Measurements from ENCODE around the gene BICD1.

BICD1 gene

GRCh38 chr12:32344047-32344446 is 237.4 kb downstream of the BICD1 start:
- TF ChIP-seq ZNF274 (IDR thresholded peaks at IDR 0.05; ENCODE audit: low read depth, low read length) = no peak

DNA sequence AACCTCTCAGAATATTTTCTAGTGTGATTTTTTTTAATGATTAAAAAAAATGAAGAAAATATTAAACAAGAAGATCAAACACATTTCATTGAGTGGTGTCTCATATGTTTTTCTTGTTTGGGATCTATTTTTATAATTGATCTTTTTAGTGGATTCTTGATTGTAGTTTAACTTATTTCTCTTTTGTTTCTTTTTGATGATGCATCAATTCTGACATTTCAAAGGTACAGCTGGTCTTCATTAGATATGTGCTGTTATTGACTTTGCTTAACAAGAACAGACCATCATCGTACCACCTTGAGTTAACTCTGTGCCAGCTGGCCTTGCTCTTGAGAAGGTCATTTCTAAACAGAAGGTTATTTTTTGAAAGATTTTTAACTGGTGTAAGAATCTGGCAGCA is 246.9 kb downstream of the BICD1 start:
- no peak overlapping the region for H3K4me3 ChIP-seq (ENCODE audit: low read length)
- TF ChIP-seq ZNF274 (IDR thresholded peaks at IDR 0.05; ENCODE audit: low read depth, low read length) = no peak

More at GRCh38 chr12:32344047-32344446, 237.4 kb downstream of the BICD1 start:
- no peak overlapping the region for H3K4me3 ChIP-seq (ENCODE audit: low read length)

DNA sequence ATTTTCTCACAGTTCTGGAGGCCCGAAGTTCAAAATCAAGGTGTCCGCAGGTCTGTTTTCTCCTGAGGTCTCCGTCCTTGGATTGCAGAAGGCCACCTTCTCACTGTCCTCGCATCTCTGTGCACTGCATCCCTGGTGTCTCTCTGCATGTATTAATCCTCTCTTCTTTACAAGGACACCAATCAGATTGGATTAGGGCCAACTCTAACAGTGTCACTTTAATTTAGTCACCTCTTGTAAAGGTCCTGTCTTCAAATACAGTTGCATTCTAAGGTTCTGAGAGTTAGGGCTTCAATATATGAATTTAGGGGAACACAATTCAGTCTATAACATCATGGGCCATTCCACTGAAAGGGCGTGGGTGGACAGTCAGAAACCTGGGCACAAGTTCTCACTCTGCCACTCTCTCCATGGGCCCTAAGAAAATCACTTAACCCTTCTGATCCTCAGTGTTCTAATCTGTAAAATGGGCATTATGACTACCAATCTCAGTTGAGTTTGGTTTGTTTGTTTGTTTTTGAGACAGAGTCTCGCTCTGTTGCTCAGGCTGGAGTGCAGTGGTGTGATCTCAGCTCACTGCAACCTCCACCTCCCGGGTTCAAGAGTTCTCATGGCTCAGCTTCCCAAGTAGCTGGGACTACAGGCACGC is 251.1 kb downstream of the BICD1 start:
- no peak overlapping the region for H3K4me3 ChIP-seq (ENCODE audit: low read length)

DNA sequence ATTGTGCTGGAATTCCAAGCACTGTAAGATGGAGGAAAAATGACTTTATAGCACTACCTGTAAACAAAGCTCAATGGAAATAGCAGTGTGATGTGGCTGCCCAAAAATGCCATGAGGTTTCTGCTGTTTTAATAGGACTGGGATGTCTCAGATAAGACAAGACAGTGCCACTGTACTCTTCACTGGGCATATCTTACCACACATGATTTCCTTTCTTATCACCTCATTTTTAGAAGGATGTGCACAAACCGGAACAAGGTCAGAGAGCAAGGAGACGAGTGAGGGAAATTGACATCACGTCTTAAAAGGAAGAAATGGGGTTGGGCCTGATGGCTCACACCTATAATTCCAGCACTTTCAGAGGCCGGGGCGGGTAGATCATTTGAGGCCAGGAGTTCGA is 254.3 kb downstream of the BICD1 start:
- no peak overlapping the region for H3K4me3 ChIP-seq (ENCODE audit: low read length)
- TF ChIP-seq ZNF274 (IDR thresholded peaks at IDR 0.05; ENCODE audit: low read depth, low read length) = no peak

More for the DNA sequence above, 251.1 kb downstream of the BICD1 start:
- TF ChIP-seq ZNF274 (IDR thresholded peaks at IDR 0.05; ENCODE audit: low read depth, low read length) = no peak

- TF ChIP-seq ZNF274 (IDR thresholded peaks at IDR 0.05; ENCODE audit: low read depth, low read length) = no peak
- H3K4me3 ChIP-seq (ENCODE audit: low read length) = no peak overlapping the region
These were observed 256.2 kb downstream of the BICD1 start for GRCh38 chr12:32362892-32363291.

GRCh38 chr12:32365473-32366064 is 258.9 kb downstream of the BICD1 start:
- H3K4me3 ChIP-seq (ENCODE audit: low read length) = no peak overlapping the region
- TF ChIP-seq ZNF274 (IDR thresholded peaks at IDR 0.05; ENCODE audit: low read depth, low read length) = no peak

DNA sequence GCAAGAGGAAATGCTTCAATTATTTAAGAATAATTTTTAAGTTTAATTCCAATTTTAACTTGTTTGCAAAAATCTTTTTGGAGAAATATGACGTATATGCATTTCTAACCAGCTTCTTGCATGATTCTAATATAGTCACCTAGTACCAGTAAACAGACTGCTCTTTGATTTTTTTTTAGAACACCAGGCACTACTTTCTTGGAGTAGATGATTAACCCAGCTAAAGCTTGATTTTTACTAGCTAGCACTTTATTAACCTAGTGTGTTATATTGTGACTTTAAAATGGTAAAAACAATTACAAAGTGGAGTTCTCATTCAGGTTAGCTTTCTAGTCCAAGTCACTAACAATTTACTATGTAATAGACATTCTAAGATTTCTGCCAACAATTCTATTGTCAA is 260.1 kb downstream of the BICD1 start:
- no peak for TF ChIP-seq ZNF274 (IDR thresholded peaks at IDR 0.05; ENCODE audit: low read depth, low read length)
- H3K4me3 ChIP-seq (ENCODE audit: low read length) = no peak overlapping the region

GRCh38 chr12:32367381-32367780 is 260.7 kb downstream of the BICD1 start:
- H3K4me3 ChIP-seq (ENCODE audit: low read length) = no peak overlapping the region
- no peak for TF ChIP-seq ZNF274 (IDR thresholded peaks at IDR 0.05; ENCODE audit: low read depth, low read length)

GRCh38 chr12:32369202-32369601 is 262.6 kb downstream of the BICD1 start:
- TF ChIP-seq ZNF274 (IDR thresholded peaks at IDR 0.05; ENCODE audit: low read depth, low read length) = no peak
- no peak overlapping the region for H3K4me3 ChIP-seq (ENCODE audit: low read length)

DNA sequence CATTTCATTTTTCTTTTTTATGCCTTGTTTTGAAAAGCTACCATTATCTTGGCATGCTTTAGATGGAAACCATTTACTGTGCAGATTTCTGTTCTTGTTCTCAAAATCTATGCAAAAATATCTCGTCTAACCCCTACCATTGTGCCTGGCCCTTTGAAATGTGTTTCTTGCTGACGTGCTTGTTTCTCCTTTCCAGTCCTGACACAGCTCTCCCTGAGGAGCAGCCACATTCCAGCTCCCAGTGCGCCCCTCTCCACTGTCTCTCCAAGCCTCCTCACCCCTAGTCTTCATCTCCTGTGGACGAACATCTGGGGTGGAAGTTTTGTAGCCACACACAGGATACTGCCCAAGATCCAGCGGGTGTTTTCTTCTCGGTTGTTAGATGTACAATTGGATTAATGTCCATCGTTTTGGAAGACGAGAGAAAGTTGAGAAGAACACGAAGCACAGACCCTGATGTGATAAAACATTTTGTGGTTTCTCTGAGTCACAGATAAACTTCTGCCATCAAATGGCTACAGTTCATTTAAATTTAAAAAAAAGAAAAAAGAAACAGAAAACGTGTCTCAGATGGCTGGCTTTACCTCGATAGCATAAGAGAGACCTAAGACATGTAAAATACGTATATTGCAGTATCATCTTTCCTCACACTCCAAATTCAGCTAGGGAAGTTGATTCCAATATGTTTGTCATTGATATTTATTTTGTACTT is 270.9 kb downstream of the BICD1 start:
- TF ChIP-seq ZNF274 (IDR thresholded peaks at IDR 0.05; ENCODE audit: low read depth, low read length) = no peak
- no peak overlapping the region; the same call in 1 of the 2 replicates for H3K4me3 ChIP-seq (ENCODE audit: low read length)

GRCh38 chr12:32379213-32379612 is 272.6 kb downstream of the BICD1 start:
- TF ChIP-seq ZNF274 (IDR thresholded peaks at IDR 0.05; ENCODE audit: low read depth, low read length) = no peak
- H3K4me3 ChIP-seq (ENCODE audit: low read length) = no peak overlapping the region

DNA sequence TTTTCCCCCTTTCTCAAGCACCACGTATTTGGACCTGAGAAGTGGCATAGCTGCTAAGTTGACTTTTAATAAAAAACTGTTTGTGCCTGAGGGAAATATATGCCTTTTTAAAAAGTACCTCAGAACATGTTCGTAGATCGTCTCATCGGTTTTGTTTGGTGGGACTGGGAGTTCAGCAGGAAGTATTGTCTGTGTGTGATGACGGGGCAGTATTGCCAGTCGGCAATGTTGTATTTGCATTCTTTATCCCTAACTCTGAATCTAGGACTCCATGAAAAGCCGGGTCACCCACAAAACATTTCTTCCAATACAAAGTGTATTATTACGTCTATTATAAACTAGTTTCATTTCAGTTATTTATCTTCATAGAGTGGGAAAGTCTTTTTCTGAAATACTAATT is 273.0 kb downstream of the BICD1 start:
- no peak overlapping the region for H3K4me3 ChIP-seq (ENCODE audit: low read length)
- TF ChIP-seq ZNF274 (IDR thresholded peaks at IDR 0.05; ENCODE audit: low read depth, low read length) = no peak

DNA sequence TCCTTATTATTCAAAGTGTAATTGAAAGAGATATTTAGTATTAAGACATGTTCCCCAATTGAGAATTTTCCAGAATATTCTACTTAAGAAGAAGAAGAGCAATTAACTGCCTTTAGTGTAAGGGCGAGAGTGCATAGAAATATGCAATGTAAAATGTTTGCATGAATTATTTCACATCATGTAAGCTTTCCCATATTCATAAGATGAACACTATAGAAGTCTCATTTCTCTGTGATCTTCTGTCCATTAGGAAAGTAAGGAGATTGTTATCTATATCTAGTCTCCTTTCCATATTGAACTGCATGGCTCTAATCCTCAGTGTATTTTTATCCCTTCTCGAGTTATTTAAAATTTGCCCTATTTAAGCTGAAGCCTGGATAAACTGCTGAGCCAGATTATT is 275.6 kb downstream of the BICD1 start:
- H3K4me3 ChIP-seq (ENCODE audit: low read length) = no peak overlapping the region
- TF ChIP-seq ZNF274 (IDR thresholded peaks at IDR 0.05; ENCODE audit: low read depth, low read length) = no peak

- H3K4me3 ChIP-seq (ENCODE audit: low read length) = peak overlapping the region; percentile 21; the same call in 1 of the 2 replicates
- no peak for TF ChIP-seq ZNF274 (IDR thresholded peaks at IDR 0.05; ENCODE audit: low read depth, low read length)
These were observed 284.0 kb downstream of the BICD1 start for GRCh38 chr12:32390572-32391219.
